SK-N-SH (cell line): Measurements from ENCODE around the gene LRTM2. TPM values are rescaled to one million over a fixed set of nuclear protein-coding genes. Genes with fewer than 3 reads are reported as not detected.

Source experiments
- CTCF ChIA-PET: fragments of 300-600, 350-600 bp; formaldehyde crosslinking; extraction: SDS; loops from one replicate; lab custom pipeline; 2021; lab: Yijun Ruan, JAX
- POLR2A ChIA-PET: fragments of 350-600 bp; sonication (Branson Sonifier 250); formaldehyde crosslinking; extraction: SDS; loops from one replicate; lab custom pipeline; 2020; ENCODE audit warnings: antibody characterized with exemption, inconsistent platforms; lab: Yijun Ruan, JAX
- DNase-seq: peaks from one replicate; pipeline ENCODE4 v3.0.0; 2012
- H2AFZ ChIP-seq: fragments of 200-600 bp; sonication (generic); 2 replicates; pipeline ENCODE4 v1.8.1; 2016; ENCODE audit warnings: antibody characterized with exemption, mild to moderate bottlenecking, low read depth
- H3F3A ChIP-seq: fragments of 200-600 bp; sonication (generic); replicated peaks from 2 replicates; pipeline ENCODE3; 2016; ENCODE audit warnings: antibody characterized with exemption, mild to moderate bottlenecking; ENCODE audit not compliant: insufficient read depth
- H3K27ac ChIP-seq, 2 experiments: fragments of 200-500 bp in 1 of 2; fragments of 200-600 bp in 1 of 2; sonication (Bioruptor generic) in 1 of 2; sonication (generic), shearing (Covaris generic) in 1 of 2; 2 replicates each; pipeline versions ENCODE4 v1.5.1 to v1.6.1; 2014 to 2016; ENCODE audit warnings: low read depth in 2 of 2, inconsistent platforms in 1 of 2, low read length in 1 of 2, mild to moderate bottlenecking in 1 of 2, mixed read lengths in 1 of 2
- H3K27me3 ChIP-seq: fragments of 200-600 bp; sonication (generic), shearing (Covaris generic); 2 replicates; pipeline ENCODE4 v1.6.1; 2016; ENCODE audit warnings: mixed run types; ENCODE audit not compliant: insufficient read depth
- H3K36me3 ChIP-seq, 2 experiments: fragments of 200-500 bp in 1 of 2; fragments of 200-600 bp in 1 of 2; sonication (Bioruptor generic) in 1 of 2; sonication (generic) in 1 of 2; replicated peaks in 1 of 2; 2 replicates each; pipeline versions ENCODE3 to v1.5.1; 2014 to 2016; ENCODE audit warnings: low read length in 1 of 2, mild to moderate bottlenecking in 1 of 2; ENCODE audit not compliant: insufficient read depth in 2 of 2, control insufficient read depth in 1 of 2
- H3K4me1 ChIP-seq, 2 experiments: fragments of 200-500 bp in 1 of 2; fragments of 200-600 bp in 1 of 2; sonication (Bioruptor generic) in 1 of 2; sonication (generic), shearing (Covaris generic) in 1 of 2; 2 replicates each; pipeline versions ENCODE4 v1.5.1 to v1.6.1; 2014 to 2016; ENCODE audit warnings: low read depth in 1 of 2, low read length in 1 of 2, mixed run types in 1 of 2; ENCODE audit not compliant: insufficient read depth in 2 of 2, control insufficient read depth in 1 of 2
- H3K4me2 ChIP-seq: fragments of 200-600 bp; sonication (generic), shearing (Covaris generic); 2 replicates; pipeline ENCODE4 v1.6.1; 2017; ENCODE audit warnings: mixed run types
- H3K4me3 ChIP-seq, 2 experiments: fragments of 200-500 bp in 1 of 2; fragments of 200-600 bp in 1 of 2; sonication (Bioruptor generic) in 1 of 2; sonication (generic), shearing (Covaris generic) in 1 of 2; 2 replicates each; pipeline versions ENCODE4 v1.5.1 to v1.8.1; 2014 to 2016; ENCODE audit warnings: low read depth in 2 of 2, inconsistent platforms in 1 of 2, low read length in 1 of 2, mild to moderate bottlenecking in 1 of 2, mixed read lengths in 1 of 2, moderate library complexity in 1 of 2
- H3K79me2 ChIP-seq: fragments of 200-600 bp; sonication (generic); 2 replicates; pipeline ENCODE4 v1.8.1; 2017; ENCODE audit warnings: mild to moderate bottlenecking; ENCODE audit not compliant: insufficient read depth
- H3K9ac ChIP-seq: fragments of 200-600 bp; sonication (generic); 2 replicates; pipeline ENCODE4 v1.6.1; 2017; ENCODE audit warnings: mixed run types
- H3K9me2 ChIP-seq: fragments of 200-600 bp; sonication (generic); 2 replicates; pipeline ENCODE4 v1.6.1; 2017; ENCODE audit warnings: mixed run types
- H3K9me3 ChIP-seq: fragments of 200-600 bp; sonication (generic); 2 replicates; pipeline ENCODE4 v1.6.1; 2017; ENCODE audit warnings: mixed run types, mild to moderate bottlenecking, moderate library complexity
- H4K20me1 ChIP-seq: fragments of 200-600 bp; sonication (generic); 2 replicates; pipeline ENCODE4 v1.6.1; 2017; ENCODE audit warnings: mild to moderate bottlenecking, mixed run types; ENCODE audit not compliant: insufficient read depth
- CHD2 ChIP-seq: fragments of 150-350 bp; IDR thresholded peaks from 2 replicates; pipeline ENCODE4 v1.6.1; 2018; ENCODE audit warnings: low read length; ENCODE audit not compliant: partially characterized antibody
- EZH2phosphoT487 ChIP-seq: fragments of 200-600 bp; sonication (generic); IDR thresholded peaks from 2 replicates; pipeline ENCODE4 v1.6.1; 2017; ENCODE audit warnings: low read depth, mixed run types, mild to moderate bottlenecking, antibody characterized with exemption, moderate library complexity, borderline replicate concordance
- FOSL2 ChIP-seq: IDR thresholded peaks from 2 replicates; pipeline ENCODE4 v1.4.0; 2012; ENCODE audit warnings: low read depth, mild to moderate bottlenecking, moderate library complexity, borderline replicate concordance
- GABPA ChIP-seq: IDR thresholded peaks from 2 replicates; pipeline ENCODE4 v1.4.0; 2012; ENCODE audit warnings: low read depth, mild to moderate bottlenecking
- MAX ChIP-seq: IDR thresholded peaks from 2 replicates; pipeline ENCODE4 v1.4.0; 2012; ENCODE audit warnings: low read depth
- MXI1 ChIP-seq: IDR thresholded peaks from 2 replicates; pipeline ENCODE4 v1.6.1; 2012; ENCODE audit warnings: mild to moderate bottlenecking, low read depth, low read length, improper control_type of control experiment
- NFIC ChIP-seq: IDR thresholded peaks from 2 replicates; pipeline ENCODE4 v1.4.0; 2012; ENCODE audit warnings: borderline replicate concordance
- NRF1 ChIP-seq: IDR thresholded peaks from 2 replicates; pipeline ENCODE4 v1.6.1; 2012; ENCODE audit warnings: low read depth, mild to moderate bottlenecking, low read length
- RCOR1 ChIP-seq: fragments of 150-350 bp; IDR thresholded peaks from 2 replicates; pipeline ENCODE4 v1.6.1; 2017; ENCODE audit warnings: antibody characterized with exemption, low read length
- RFX5 ChIP-seq: IDR thresholded peaks from 2 replicates; pipeline ENCODE4 v1.6.1; 2012; ENCODE audit warnings: mild to moderate bottlenecking, improper control_type of control experiment, low read length
- RXRA ChIP-seq: IDR thresholded peaks from 2 replicates; pipeline ENCODE4 v1.4.0; 2012; ENCODE audit warnings: low read depth, mild to moderate bottlenecking, borderline replicate concordance
- SMC3 ChIP-seq: IDR thresholded peaks from 2 replicates; pipeline ENCODE4 v1.6.1; 2012; ENCODE audit warnings: low read depth, low read length, improper control_type of control experiment
- TAF1 ChIP-seq: IDR thresholded peaks from 2 replicates; pipeline ENCODE4 v1.6.1; 2012; ENCODE audit warnings: low read depth, mild to moderate bottlenecking, low read length, moderate library complexity, borderline replicate concordance
- TCF12 ChIP-seq: IDR thresholded peaks from 2 replicates; pipeline ENCODE4 v1.4.0; 2012
- TEAD4 ChIP-seq: IDR thresholded peaks from 2 replicates; pipeline ENCODE4 v1.4.0; 2012; ENCODE audit warnings: mild to moderate bottlenecking, borderline replicate concordance; ENCODE audit not compliant: insufficient read depth
- YY1 ChIP-seq: IDR thresholded peaks from 2 replicates; pipeline ENCODE4 v1.4.0; 2012; ENCODE audit warnings: low read depth, mild to moderate bottlenecking
- WGBS: methylation state at CpG from one replicate; pipeline ENCODE4 v1.1.6; 2017; ENCODE audit warnings: low lambda C conversion rate; 5-methylcytosine and 5-hydroxymethylcytosine counted together
- polyA plus RNA-seq, 3 experiments: library from polyadenylated mRNA; depleted of rRNA; stranded (reverse); fragments of >200 nt; gene quantifications; 2 replicates each; pipeline ENCODE4 v1.2.3, GENCODE V29; 2012
- TF ChIP-seq, protein P1 (sequence below): IDR thresholded peaks from 2 replicates; pipeline ENCODE4 v1.4.0; 2012; ENCODE audit warnings: low read depth, borderline replicate concordance
- TF ChIP-seq, protein P2 (sequence below): IDR thresholded peaks from 2 replicates; pipeline ENCODE4; 2012
- TF ChIP-seq, protein P3 (sequence below): IDR thresholded peaks from 2 replicates; pipeline ENCODE4 v1.4.0; 2012; ENCODE audit warnings: low read depth, borderline replicate concordance

The LRTM2 gene
- polyA plus RNA-seq, 1 of the 3 experiments (the other 2 are of a cell fraction), result not detected

GRCh38 chr12:1819050-1819449, 1.3 kb upstream of the LRTM2 start:
- H3K9me3 ChIP-seq, result no peaks in the 10 kb centered on the region
- 58% methylated on average over 9 of the region's 9 CpGs for WGBS
- no peak overlapping the region for H3K4me2 ChIP-seq
- DNase-seq, result no peak
- H4K20me1 ChIP-seq, result no peaks in the 10 kb centered on the region
- no peak overlapping the region for H3K4me3 ChIP-seq
- H3K9ac ChIP-seq, result no peak overlapping the region
- H3K9me2 ChIP-seq, result no peaks in the 10 kb centered on the region
- TF ChIP-seq MAX (no peak), RXRA (no peak), MXI1 (no peak), NRF1 (no peak), FOSL2 (no peak), NFIC (no peak), RFX5 (no peak), SMC3 (no peak), EZH2phosphoT487 (no peak), TAF1 (no peak), YY1 (no peak), RCOR1 (no peak), TEAD4 (no peak), TCF12 (no peak), GABPA (no peak), CHD2 (no peak)
- TF ChIP-seq, protein P1, sequence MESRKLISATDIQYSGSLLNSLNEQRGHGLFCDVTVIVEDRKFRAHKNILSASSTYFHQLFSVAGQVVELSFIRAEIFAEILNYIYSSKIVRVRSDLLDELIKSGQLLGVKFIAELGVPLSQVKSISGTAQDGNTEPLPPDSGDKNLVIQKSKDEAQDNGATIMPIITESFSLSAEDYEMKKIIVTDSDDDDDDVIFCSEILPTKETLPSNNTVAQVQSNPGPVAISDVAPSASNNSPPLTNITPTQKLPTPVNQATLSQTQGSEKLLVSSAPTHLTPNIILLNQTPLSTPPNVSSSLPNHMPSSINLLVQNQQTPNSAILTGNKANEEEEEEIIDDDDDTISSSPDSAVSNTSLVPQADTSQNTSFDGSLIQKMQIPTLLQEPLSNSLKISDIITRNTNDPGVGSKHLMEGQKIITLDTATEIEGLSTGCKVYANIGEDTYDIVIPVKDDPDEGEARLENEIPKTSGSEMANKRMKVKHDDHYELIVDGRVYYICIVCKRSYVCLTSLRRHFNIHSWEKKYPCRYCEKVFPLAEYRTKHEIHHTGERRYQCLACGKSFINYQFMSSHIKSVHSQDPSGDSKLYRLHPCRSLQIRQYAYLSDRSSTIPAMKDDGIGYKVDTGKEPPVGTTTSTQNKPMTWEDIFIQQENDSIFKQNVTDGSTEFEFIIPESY, result no peak
- TF ChIP-seq, protein P2, sequence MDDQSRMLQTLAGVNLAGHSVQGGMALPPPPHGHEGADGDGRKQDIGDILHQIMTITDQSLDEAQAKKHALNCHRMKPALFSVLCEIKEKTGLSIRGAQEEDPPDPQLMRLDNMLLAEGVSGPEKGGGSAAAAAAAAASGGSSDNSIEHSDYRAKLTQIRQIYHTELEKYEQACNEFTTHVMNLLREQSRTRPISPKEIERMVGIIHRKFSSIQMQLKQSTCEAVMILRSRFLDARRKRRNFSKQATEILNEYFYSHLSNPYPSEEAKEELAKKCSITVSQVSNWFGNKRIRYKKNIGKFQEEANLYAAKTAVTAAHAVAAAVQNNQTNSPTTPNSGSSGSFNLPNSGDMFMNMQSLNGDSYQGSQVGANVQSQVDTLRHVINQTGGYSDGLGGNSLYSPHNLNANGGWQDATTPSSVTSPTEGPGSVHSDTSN, result no peak
- TF ChIP-seq, protein P3, sequence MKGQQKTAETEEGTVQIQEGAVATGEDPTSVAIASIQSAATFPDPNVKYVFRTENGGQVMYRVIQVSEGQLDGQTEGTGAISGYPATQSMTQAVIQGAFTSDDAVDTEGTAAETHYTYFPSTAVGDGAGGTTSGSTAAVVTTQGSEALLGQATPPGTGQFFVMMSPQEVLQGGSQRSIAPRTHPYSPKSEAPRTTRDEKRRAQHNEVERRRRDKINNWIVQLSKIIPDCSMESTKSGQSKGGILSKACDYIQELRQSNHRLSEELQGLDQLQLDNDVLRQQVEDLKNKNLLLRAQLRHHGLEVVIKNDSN, result no peak
- ChIA-PET POLR2A (no interaction called here), CTCF (interaction anchor here (0.6 to 3.4 kb wide), 3 partner anchors 10 to 121 kb away, joined by 3 to 18 read pairs (median 3); no protein-coding TSS in a partner anchor)
- peaks cover 0 to 56% of the 10 kb centered on the region in 2 experiments; a peak in 1 of 4 replicates for H3K4me1 ChIP-seq
- H3K27me3 ChIP-seq, result peaks cover 26% of the 10 kb centered on the region; the same call in 1 of the 2 replicates
- no peak overlapping the region for H3K27ac ChIP-seq
- H3K79me2 ChIP-seq, result no peaks in the 10 kb centered on the region
- no peaks in the 10 kb centered on the region for H3F3A ChIP-seq
- H3K36me3 ChIP-seq, result no peaks in the 10 kb centered on the region
- H2AFZ ChIP-seq, result no peak overlapping the region
